CD4-positive, alpha-beta T cell (primary cell): ENCODE results near the gene NR5A2. TPM values are rescaled to one million over a fixed set of nuclear protein-coding genes. Genes with fewer than 3 reads are reported as not detected.

Source experiments
- ATAC-seq: fragments of 200-7000 bp; cut with Tn5 transposase; one replicate; pipeline ENCODE4 v1.10.0; 2022; ENCODE audit warnings: mild to moderate bottlenecking; ENCODE audit not compliant: poor library complexity
- CTCF ChIA-PET: fragments of 350-600 bp; sonication (Branson Sonifier 250); formaldehyde crosslinking; loops from one replicate; lab custom pipeline; 2021; ENCODE audit warnings: antibody characterized with exemption, inconsistent platforms; lab: Charles Lee
- POLR2A ChIA-PET: fragments of 350-600 bp; sonication (Branson Sonifier 250); formaldehyde crosslinking; loops from one replicate; lab custom pipeline; 2021; ENCODE audit warnings: antibody characterized with exemption, inconsistent platforms; lab: Charles Lee
- DNase-seq, 14 experiments: peaks; one replicate each; pipeline ENCODE4 v3.0.0-alpha.2; 2013 to 2020; ENCODE audit warnings: mixed read lengths in 2 of 14
- H3K27ac ChIP-seq, 2 donors: one replicate each; pipeline versions ENCODE4 v1.5.1 to v1.7.0; 2013; ENCODE audit warnings: low read length in 2 of 2, low read depth in 1 of 2, mild to moderate bottlenecking in 1 of 2
- H3K27me3 ChIP-seq, 2 experiments: 1 replicate in 1 of 2; 2 replicates in 1 of 2; pipeline versions ENCODE4 v1.6.1 to v1.7.0; 2013; ENCODE audit warnings: low read length in 2 of 2, control low read depth in 1 of 2, mild to moderate bottlenecking in 1 of 2, moderate library complexity in 1 of 2; ENCODE audit not compliant: insufficient read depth in 2 of 2, control insufficient read depth in 1 of 2
- H3K36me3 ChIP-seq: one replicate; pipeline ENCODE4 v1.6.1; 2013; ENCODE audit warnings: low read length, control low read depth; ENCODE audit not compliant: insufficient read depth
- H3K4me1 ChIP-seq: one replicate; pipeline ENCODE4 v1.6.1; 2013; ENCODE audit warnings: low read length, control low read depth; ENCODE audit not compliant: insufficient read depth
- H3K4me3 ChIP-seq: one replicate; pipeline ENCODE4 v1.5.1; 2013; ENCODE audit warnings: mild to moderate bottlenecking, low read length, moderate library complexity
- H3K9me3 ChIP-seq, 2 experiments: 1 replicate in 1 of 2; 2 replicates in 1 of 2; pipeline versions ENCODE4 v1.6.1 to v1.7.0; 2013; ENCODE audit warnings: low read length in 2 of 2, mild to moderate bottlenecking in 2 of 2, control low read depth in 1 of 2, moderate library complexity in 1 of 2; ENCODE audit not compliant: control insufficient read depth in 1 of 2, insufficient read depth in 1 of 2
- H3K27ac Mint-ChIP-seq: one replicate; pipeline ENCODE4 v1.8.0; 2020; ENCODE audit warnings: mixed read lengths
- H3K27me3 Mint-ChIP-seq: one replicate; pipeline ENCODE4 v1.8.0; 2021; ENCODE audit warnings: mixed read lengths
- H3K36me3 Mint-ChIP-seq: one replicate; pipeline ENCODE4 v1.8.0; 2021; ENCODE audit warnings: low read depth, mixed read lengths
- H3K4me1 Mint-ChIP-seq: one replicate; pipeline ENCODE4 v1.8.0; 2021; ENCODE audit warnings: low read depth, mixed read lengths
- H3K4me3 Mint-ChIP-seq: one replicate; pipeline ENCODE4 v1.8.0; 2020; ENCODE audit warnings: mild to moderate bottlenecking, mixed read lengths
- H3K9me3 Mint-ChIP-seq: one replicate; pipeline ENCODE4 v1.8.0; 2020; ENCODE audit warnings: mixed read lengths
- CTCF ChIP-seq: fragments of 200-600 bp; IDR thresholded peaks from one replicate; pipeline ENCODE4 v1.8.0; 2022; ENCODE audit warnings: antibody characterized with exemption, mild to moderate bottlenecking
- intact Hi-C, 2 experiments: fragments of 100-400 bp; cut with DNase I in 1 of 2; cut with micrococcal nuclease in 1 of 2; formaldehyde crosslinking; loops; one replicate each; pipeline versions ENCODE4 v1.15.1 to v1.9.0; 2023 to 2025; cut with DNase I, micrococcal nuclease
- total RNA-seq, 174 experiments: library from RNA in 2 of 174; stranded (reverse) in 2 of 174; gene quantifications; one replicate each; pipeline ENCODE4 v1.2.3 and lab custom pipeline; 2021 to 2026

Gene NR5A2
- total RNA-seq, 2 experiments from 2014 or later, result not detected

GRCh38 chr1:200147742-200148141, 120.2 kb downstream of the NR5A2 start:
- intact Hi-C loops, result no loop called here
- H3K27me3 ChIP-seq, result no peaks in the 10 kb centered on the region
- CTCF ChIA-PET, result no interaction called here
- ATAC-seq, result no peak
- peaks cover 0 to 9% of the 10 kb centered on the region in 2 experiments for H3K9me3 ChIP-seq
- Mint-ChIP-seq H3K27me3 (no peaks in the 10 kb centered on the region), H3K9me3 (no peaks in the 10 kb centered on the region), H3K4me1 (peaks cover 6% of the 10 kb centered on the region), H3K27ac (no peak overlapping the region), H3K4me3 (no peak overlapping the region), H3K36me3 (no peaks in the 10 kb centered on the region)
- peaks cover 2% of the 10 kb centered on the region for H3K4me1 ChIP-seq
- no peak overlapping the region for H3K27ac ChIP-seq
- POLR2A ChIA-PET, result no interaction called here
- no peak for TF ChIP-seq CTCF
- no peaks in the 10 kb centered on the region for H3K36me3 ChIP-seq
- no peak for DNase-seq
- no peak overlapping the region for H3K4me3 ChIP-seq

GRCh38 chr1:200150006-200150405, 122.5 kb downstream of the NR5A2 start:
- peaks cover 28% of the 10 kb centered on the region for H3K4me1 Mint-ChIP-seq
- no peak overlapping the region for H3K27ac Mint-ChIP-seq
- H3K27me3 ChIP-seq, result no peaks in the 10 kb centered on the region
- H3K27ac ChIP-seq, result no peak overlapping the region
- ATAC-seq (no peak), DNase-seq (no peak)
- ChIA-PET CTCF (no interaction called here), POLR2A (no interaction called here)
- H3K4me3 Mint-ChIP-seq, result no peak overlapping the region
- no peaks in the 10 kb centered on the region for H3K27me3 Mint-ChIP-seq
- H3K36me3 ChIP-seq, result no peaks in the 10 kb centered on the region
- intact Hi-C loops, result no loop called here
- no peak for TF ChIP-seq CTCF
- no peaks in the 10 kb centered on the region for H3K36me3 Mint-ChIP-seq
- peaks cover 0 to 9% of the 10 kb centered on the region in 2 experiments for H3K9me3 ChIP-seq
- no peak overlapping the region for H3K4me3 ChIP-seq
- H3K9me3 Mint-ChIP-seq, result no peaks in the 10 kb centered on the region
- peaks cover 19% of the 10 kb centered on the region for H3K4me1 ChIP-seq

DNA sequence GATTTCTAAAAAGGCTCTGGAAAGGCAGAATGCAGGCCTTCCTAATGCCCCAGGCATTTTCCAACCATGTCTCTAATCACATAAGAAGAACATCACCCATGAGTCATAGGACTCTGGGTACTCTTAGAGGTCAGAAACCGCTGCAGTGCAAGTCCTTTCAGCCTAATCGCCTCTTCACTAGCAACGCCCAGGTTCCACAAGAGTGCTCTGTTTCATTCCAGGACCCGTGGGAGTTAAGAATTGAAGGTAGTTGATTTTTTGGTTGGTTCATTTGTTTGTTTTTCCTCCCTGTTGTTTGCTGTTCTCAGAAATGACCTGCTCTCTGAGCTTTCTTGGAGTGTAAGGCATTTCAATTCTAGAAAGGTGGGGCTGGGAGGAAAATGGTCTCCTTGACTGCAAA, 123.2 kb downstream of the NR5A2 start:
- Mint-ChIP-seq H3K4me1 (peaks cover 29% of the 10 kb centered on the region), H3K27me3 (no peaks in the 10 kb centered on the region), H3K27ac (no peak overlapping the region), H3K36me3 (no peaks in the 10 kb centered on the region), H3K9me3 (no peaks in the 10 kb centered on the region), H3K4me3 (no peak overlapping the region)
- POLR2A ChIA-PET, result no interaction called here
- intact Hi-C loops, result no loop called here
- H3K9me3 ChIP-seq, result peaks cover 0 to 9% of the 10 kb centered on the region in 2 experiments
- no peak overlapping the region for H3K27ac ChIP-seq
- DNase-seq (no peak), ATAC-seq (no peak)
- peaks cover 20% of the 10 kb centered on the region for H3K4me1 ChIP-seq
- CTCF ChIA-PET, result no interaction called here
- no peak overlapping the region for H3K4me3 ChIP-seq
- no peaks in the 10 kb centered on the region for H3K36me3 ChIP-seq
- no peaks in the 10 kb centered on the region for H3K27me3 ChIP-seq
- no peak for TF ChIP-seq CTCF
